Fibroblast of lung (primary cell): Measurements from ENCODE around the gene GLIPR1L2. TPM values are rescaled to one million over a fixed set of nuclear protein-coding genes. Genes with fewer than 3 reads are reported as not detected.

ENCODE experiments used
- DNase-seq, 2 donors: peaks; one replicate each; pipeline versions ENCODE4 v3.0.0 to v3.0.0-alpha.2; 2010; ENCODE audit warnings: low read depth in 2 of 2
- H2AFZ ChIP-seq: 2 replicates; pipeline ENCODE4 v1.5.1; 2012; ENCODE audit warnings: low read length, control low read depth, inconsistent platforms
- H3K27ac ChIP-seq: 2 replicates; pipeline ENCODE4 v1.5.1; 2011; ENCODE audit warnings: low read length, control low read depth; ENCODE audit not compliant: insufficient read depth
- H3K27me3 ChIP-seq: 2 replicates; pipeline ENCODE4 v1.5.1; 2011; ENCODE audit warnings: mild to moderate bottlenecking, low read length; ENCODE audit not compliant: control insufficient read depth, insufficient read depth
- H3K36me3 ChIP-seq: 2 replicates; pipeline ENCODE4 v1.5.1; 2011; ENCODE audit warnings: low read length; ENCODE audit not compliant: control insufficient read depth, insufficient read depth
- H3K4me1 ChIP-seq: 2 replicates; pipeline ENCODE4 v1.5.1; 2011; ENCODE audit warnings: low read length; ENCODE audit not compliant: control insufficient read depth, insufficient read depth; ENCODE audit errors: extremely low read depth
- H3K4me2 ChIP-seq: 2 replicates; pipeline ENCODE4 v1.5.1; 2011; ENCODE audit warnings: low read length, control low read depth; ENCODE audit not compliant: insufficient read depth; ENCODE audit errors: extremely low read depth
- H3K4me3 ChIP-seq, 4 experiments: fragments of 200-600 bp in 1 of 4; sonication (generic) in 1 of 4; replicated peaks in 1 of 4; 2 replicates each; pipeline ENCODE4 v1.5.1; 2011 to 2016; ENCODE audit warnings: low read length in 4 of 4, low read depth in 3 of 4, mild to moderate bottlenecking in 3 of 4, control low read depth in 2 of 4, inconsistent platforms in 1 of 4, mixed read lengths in 1 of 4; ENCODE audit not compliant: insufficient read depth in 1 of 4; ENCODE audit errors: control extremely low read depth in 1 of 4
- H3K79me2 ChIP-seq: 2 replicates; pipeline ENCODE4 v1.5.1; 2012; ENCODE audit warnings: mild to moderate bottlenecking, low read length, inconsistent platforms; ENCODE audit not compliant: control insufficient read depth, insufficient read depth
- H3K9ac ChIP-seq: 2 replicates; pipeline ENCODE4 v1.5.1; 2011; ENCODE audit warnings: mild to moderate bottlenecking, low read length, control low read depth; ENCODE audit not compliant: insufficient read depth
- H3K9me3 ChIP-seq: 2 replicates; pipeline ENCODE4 v1.5.1; 2012; ENCODE audit warnings: low read depth, low read length; ENCODE audit not compliant: control insufficient read depth, insufficient read depth
- H4K20me1 ChIP-seq: 2 replicates; pipeline ENCODE4 v1.5.1; 2011; ENCODE audit warnings: low read length; ENCODE audit not compliant: control insufficient read depth, insufficient read depth; ENCODE audit errors: extremely low read depth
- EZH2 ChIP-seq: IDR thresholded peaks from 2 replicates; pipeline ENCODE4 v1.5.1; 2012; ENCODE audit warnings: low read length, control low read depth, mild to moderate bottlenecking; ENCODE audit errors: missing control alignments
- polyA plus RNA-seq, 2 donors: library from polyadenylated mRNA; depleted of rRNA in 1 of 2; stranded (reverse) in 1 of 2; unstranded in 1 of 2; fragments of >200 nt; gene quantifications; 2 replicates each; pipeline ENCODE4 v1.2.1, GENCODE V29; 2011 to 2012; ENCODE audit warnings: missing spikeins in 1 of 2
- total RNA-seq: library from RNA; depleted of rRNA; stranded (reverse); fragments of >200 nt; gene quantifications from 2 replicates; pipeline ENCODE4 v1.2.1, GENCODE V29; 2014
- TF ChIP-seq, protein P1 (sequence below), 2 donors: IDR thresholded peaks in 1 of 2; conservative IDR thresholded peaks in 1 of 2; 1 replicate in 1 of 2; 2 replicates in 1 of 2; pipeline ENCODE4 v1.5.1; 2011 to 2012; ENCODE audit warnings: low read length in 2 of 2, control low read depth in 1 of 2, inconsistent platforms in 1 of 2, low read depth in 1 of 2, mild to moderate bottlenecking in 1 of 2

The GLIPR1L2 gene
- total and polyA plus RNA-seq, 2 donors (not counting 1 experiment from before 2014, with no cell fraction given) = 0.33 TPM

DNA sequence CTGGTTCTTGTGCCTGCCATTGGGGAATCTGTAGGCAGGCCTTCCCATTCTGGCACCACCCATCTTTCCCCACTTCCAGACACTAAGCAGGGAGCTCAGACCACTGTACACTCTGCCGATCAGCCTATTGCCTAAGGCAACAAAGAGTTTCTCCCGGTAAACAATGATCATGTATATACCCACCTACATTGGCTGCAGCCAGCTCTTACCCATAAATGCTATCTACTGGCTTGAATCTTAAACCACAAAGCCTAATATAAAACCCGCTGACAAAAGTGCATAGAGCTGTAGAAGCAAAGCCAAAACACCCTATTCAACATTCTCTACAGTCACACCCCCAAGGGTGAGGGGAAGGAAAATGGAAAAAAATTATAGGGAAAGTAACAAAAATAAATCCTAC lies 68.9 kb downstream of the GLIPR1L2 start:
- Histone ChIP-seq H3K4me2 (no peak overlapping the region), H3K27ac (no peak overlapping the region), H4K20me1 (no peaks in the 10 kb centered on the region), H2AFZ (no peak overlapping the region), H3K4me3 (no peak overlapping the region), H3K9ac (no peak overlapping the region), H3K27me3 (no peaks in the 10 kb centered on the region), H3K9me3 (no peaks in the 10 kb centered on the region), H3K4me1 (no peaks in the 10 kb centered on the region), H3K79me2 (no peaks in the 10 kb centered on the region), H3K36me3 (no peaks in the 10 kb centered on the region)
- TF ChIP-seq, protein P1, sequence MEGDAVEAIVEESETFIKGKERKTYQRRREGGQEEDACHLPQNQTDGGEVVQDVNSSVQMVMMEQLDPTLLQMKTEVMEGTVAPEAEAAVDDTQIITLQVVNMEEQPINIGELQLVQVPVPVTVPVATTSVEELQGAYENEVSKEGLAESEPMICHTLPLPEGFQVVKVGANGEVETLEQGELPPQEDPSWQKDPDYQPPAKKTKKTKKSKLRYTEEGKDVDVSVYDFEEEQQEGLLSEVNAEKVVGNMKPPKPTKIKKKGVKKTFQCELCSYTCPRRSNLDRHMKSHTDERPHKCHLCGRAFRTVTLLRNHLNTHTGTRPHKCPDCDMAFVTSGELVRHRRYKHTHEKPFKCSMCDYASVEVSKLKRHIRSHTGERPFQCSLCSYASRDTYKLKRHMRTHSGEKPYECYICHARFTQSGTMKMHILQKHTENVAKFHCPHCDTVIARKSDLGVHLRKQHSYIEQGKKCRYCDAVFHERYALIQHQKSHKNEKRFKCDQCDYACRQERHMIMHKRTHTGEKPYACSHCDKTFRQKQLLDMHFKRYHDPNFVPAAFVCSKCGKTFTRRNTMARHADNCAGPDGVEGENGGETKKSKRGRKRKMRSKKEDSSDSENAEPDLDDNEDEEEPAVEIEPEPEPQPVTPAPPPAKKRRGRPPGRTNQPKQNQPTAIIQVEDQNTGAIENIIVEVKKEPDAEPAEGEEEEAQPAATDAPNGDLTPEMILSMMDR (conservative IDR thresholded peaks at IDR 0.05 in 1 of 2, IDR thresholded peaks at IDR 0.05 in 1 of 2; ENCODE audit: low read depth in 1 of 2, low read length in 2 of 2) = no peak
- TF ChIP-seq EZH2 = no peak
- DNase-seq = no peak

DNA sequence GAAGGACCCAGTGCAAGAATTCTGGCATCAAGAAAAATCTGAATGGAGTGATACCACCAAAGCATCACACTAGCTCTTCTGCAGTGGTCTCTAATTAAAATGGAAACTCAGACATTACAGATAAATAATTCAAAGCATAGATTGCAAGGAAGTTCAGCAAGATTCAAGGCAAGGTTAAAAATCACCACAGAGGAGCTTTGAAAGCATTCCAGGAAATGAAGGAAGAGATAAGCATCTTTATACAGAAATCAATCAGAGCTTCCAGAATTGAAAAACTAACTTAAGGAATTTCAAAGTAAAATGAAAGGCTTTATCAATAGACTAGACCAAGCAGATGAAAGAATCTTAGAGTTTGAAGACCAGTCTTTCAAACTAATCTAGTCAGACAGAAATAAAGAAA lies 69.3 kb downstream of the GLIPR1L2 start:
- no peaks in the 10 kb centered on the region for H3K27me3 ChIP-seq
- no peaks in the 10 kb centered on the region for H3K79me2 ChIP-seq
- H3K4me2 ChIP-seq = no peak overlapping the region
- DNase-seq = peak in 1 of 2 donors; percentile 26
- no peak overlapping the region for H3K27ac ChIP-seq
- H3K4me3 ChIP-seq = no peak overlapping the region
- H4K20me1 ChIP-seq = no peaks in the 10 kb centered on the region
- no peak for TF ChIP-seq EZH2
- TF ChIP-seq, protein P1 (conservative IDR thresholded peaks at IDR 0.05 in 1 of 2, IDR thresholded peaks at IDR 0.05 in 1 of 2; ENCODE audit: low read depth in 1 of 2, low read length in 2 of 2) = no peak
- H3K9ac ChIP-seq = no peak overlapping the region
- H3K4me1 ChIP-seq = no peaks in the 10 kb centered on the region
- H2AFZ ChIP-seq = no peak overlapping the region
- H3K36me3 ChIP-seq = no peaks in the 10 kb centered on the region
- no peaks in the 10 kb centered on the region for H3K9me3 ChIP-seq

DNA sequence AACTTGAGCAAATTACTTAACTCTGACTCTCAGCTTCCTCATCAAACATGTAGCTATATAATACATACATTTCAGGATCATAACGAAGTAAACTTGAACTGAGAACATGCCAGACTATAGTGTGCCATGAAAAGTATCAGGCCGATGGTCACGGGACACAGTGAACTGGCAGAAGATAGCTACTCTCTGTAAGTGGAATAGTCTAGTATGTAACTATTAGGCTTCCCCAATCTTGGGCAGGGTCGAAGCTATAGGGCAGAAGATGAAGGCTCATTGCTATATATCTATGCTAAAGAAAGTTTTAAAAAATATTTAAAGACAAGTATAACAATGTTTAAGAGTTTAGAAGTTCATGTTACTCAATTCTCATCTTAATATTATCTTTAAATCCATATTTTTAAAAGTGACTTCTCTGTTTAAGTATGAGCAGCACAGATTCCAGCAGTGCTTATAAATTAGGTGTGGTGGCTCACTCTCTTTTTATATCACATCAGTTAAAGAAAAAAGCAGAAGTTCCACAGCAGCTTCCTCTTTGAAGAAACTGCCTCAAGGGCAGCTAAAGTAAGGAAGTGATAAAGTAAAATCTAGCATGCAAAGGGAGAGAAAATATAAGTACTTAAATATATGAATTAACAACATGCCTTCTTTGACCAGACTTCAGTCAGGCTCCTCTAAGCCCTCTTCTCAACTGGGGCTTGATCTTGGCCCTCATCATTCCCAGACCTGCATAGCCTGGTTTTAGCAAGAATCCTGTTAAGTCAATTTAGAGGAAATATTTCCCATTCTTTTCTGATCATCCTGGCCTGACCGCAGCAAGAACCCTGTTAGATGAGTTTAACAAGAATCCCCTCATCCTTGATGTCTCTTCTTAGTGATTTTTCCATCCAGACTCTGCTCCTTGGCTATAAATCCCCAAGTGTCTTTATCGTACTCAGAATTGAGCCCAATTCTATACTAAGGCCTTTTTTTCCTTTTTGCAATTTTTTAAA lies 81.3 kb downstream of the GLIPR1L2 start:
- no peak for DNase-seq
- Histone ChIP-seq H3K9ac (no peak overlapping the region), H4K20me1 (no peaks in the 10 kb centered on the region), H3K4me1 (no peaks in the 10 kb centered on the region), H3K9me3 (no peaks in the 10 kb centered on the region), H3K79me2 (no peaks in the 10 kb centered on the region), H3K27me3 (no peaks in the 10 kb centered on the region), H2AFZ (no peak overlapping the region), H3K36me3 (no peaks in the 10 kb centered on the region), H3K4me2 (no peak overlapping the region), H3K27ac (no peak overlapping the region), H3K4me3 (no peak overlapping the region)
- TF ChIP-seq EZH2 = no peak
- TF ChIP-seq, protein P1 (conservative IDR thresholded peaks at IDR 0.05 in 1 of 2, IDR thresholded peaks at IDR 0.05 in 1 of 2; ENCODE audit: low read depth in 1 of 2, low read length in 2 of 2) = no peak
